HG02973 (cell line): ENCODE measurements around the gene PLCE1.

Source experiments
- ATAC-seq: cut with Tn5 transposase; IDR thresholded peaks from one replicate; pipeline ENCODE4 v1.9.1; 2021; ENCODE audit warnings: moderate library complexity; ENCODE audit not compliant: unreplicated experiment

Gene PLCE1

DNA sequence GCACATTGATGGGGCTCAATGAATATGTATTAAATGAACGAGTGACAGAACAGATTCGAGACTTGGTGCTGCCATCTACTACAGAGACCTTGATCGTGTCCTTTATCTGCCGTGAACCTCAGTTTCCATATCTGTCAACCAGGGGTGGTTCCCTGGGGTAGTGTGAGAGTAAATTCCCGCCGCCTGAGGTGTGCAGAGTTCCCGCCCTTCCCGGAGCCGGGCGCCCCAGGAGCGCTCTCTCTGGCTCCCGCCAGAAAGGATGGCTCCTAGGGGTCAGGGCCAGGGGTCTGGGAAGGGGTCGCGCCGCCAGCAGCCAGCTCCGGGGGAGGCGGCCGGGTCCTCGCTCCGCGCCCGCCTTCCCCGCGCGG lies 333 bp upstream of the PLCE1 start:
- peak; percentile 16 for ATAC-seq

DNA sequence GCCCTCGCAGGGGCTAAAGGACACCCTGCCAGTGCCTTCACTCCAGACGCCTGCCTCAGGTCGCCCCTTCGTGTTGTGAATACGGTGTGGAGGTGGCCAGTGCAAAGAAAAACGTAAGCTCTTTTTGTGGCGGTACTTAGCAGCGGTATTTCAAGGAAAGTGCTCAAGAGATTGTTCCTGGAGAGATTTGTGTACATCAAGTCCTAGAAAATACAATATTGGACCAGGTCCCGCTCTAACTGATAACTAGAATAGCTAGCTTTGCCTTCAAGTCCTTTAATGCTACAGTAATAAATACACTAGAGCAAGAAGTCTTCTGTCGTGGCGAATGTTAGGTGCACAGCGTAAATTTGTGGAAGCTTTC lies 689 bp downstream of the PLCE1 start:
- no peak for ATAC-seq

DNA sequence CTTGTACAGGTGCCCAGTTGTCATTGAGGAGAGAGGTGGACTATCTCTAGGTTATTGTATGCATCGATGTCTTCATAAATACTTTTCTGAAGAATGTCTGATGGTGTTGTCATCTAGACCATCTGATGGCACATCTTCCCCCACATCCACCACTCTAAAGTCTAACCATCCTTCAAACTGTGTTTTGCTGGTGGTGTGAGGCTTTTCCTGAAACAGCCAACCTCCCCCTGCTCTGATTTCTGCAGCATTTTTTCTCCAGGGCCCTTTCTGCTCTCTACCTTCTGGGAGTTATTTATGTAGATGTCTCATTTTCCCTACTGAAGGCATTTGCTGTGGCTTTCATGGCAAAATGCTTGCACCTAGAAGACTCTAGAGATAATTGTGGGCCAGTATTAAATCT lies 1.5 kb downstream of the PLCE1 start:
- no peak for ATAC-seq

DNA sequence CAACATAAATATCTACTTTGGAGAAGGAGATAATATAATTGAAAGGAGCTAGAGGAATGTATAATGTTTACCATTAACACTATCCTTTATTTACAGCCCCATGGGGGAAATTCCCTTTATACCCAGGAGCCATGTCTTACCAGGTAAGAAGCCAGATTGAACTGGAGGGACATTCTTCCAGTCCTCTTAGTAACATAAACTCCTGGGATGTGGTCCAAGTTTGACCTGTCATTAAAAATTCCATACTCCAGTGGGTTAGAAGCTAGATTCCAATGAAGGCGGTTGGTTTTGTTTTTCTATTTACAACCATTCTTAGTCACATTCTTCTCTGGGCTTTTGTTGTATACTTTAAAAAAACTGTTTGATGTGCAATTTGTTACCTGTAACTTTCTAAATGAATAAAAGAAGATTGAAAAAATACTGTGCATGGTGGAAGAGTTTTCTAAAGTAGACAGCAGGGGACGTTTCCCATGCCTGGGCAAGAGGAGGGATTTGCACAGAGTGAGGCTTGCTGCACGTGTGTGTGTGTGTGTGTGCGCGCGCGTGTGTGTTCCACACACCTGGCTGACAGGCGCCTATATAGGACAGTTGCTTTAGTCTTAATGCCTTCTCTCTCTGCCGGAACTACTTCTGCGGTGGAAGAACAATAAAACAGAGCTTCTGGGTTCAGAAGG lies 2.0 kb downstream of the PLCE1 start:
- no peak for ATAC-seq

DNA sequence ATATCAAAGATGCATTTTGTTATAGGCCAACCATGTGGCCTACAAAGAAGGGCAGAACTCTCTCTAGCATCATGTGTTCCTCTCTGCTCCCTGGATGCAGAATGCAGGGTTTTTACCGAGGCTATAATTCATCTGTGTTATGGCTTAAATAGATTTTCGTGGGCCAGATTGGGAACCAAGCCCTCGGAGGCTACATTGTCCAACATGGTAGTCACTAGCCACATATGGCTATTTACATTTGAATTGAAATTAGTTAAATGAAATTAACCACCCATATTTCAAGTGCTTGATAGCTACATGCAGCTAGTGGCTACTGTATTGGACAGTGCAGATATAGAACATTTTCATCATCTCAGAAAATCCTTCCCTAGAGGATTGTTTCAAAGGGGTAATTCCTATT lies 2.8 kb downstream of the PLCE1 start:
- no peak for ATAC-seq

DNA sequence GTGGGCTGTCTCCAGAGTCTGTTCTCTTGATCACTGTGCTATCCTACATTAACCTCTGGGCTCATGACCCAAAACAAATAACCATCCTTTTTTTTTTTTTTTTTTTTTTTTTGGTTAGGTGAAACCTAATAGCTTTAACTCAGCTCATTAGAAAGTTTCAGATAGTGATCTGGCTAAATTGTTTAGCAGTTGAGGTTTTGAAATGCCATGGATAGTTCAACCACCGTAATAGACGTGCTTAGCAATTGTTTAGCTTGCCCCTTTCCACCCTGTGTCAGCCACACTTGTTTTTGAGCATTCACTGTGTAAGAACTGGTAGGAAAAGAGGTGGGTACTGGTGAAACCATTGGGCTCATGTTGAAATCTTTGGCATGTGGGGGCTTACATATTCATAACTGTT lies 3.8 kb downstream of the PLCE1 start:
- ATAC-seq = no peak

DNA sequence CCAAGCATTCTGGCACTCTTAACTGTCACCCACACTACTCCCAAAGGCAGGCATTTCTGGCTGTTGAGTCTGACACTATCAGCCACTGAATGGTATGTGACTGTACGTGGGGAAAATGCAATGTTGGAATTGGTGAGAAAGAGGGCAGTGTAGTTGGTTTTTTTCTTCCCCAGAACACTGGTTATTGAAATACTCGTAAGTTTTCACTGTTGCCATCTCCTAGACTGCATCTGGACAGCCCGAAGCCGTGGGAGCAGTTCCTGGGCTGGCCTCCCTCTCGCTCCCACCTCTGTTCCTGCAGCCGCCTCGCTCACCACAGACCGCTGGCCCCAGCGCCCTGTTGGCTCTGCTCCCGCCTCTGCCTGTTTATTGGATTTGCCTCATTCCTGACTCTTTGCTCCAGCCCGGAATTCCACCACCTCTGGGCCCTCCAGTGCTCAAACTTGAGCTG lies 5.7 kb downstream of the PLCE1 start:
- ATAC-seq = no peak

DNA sequence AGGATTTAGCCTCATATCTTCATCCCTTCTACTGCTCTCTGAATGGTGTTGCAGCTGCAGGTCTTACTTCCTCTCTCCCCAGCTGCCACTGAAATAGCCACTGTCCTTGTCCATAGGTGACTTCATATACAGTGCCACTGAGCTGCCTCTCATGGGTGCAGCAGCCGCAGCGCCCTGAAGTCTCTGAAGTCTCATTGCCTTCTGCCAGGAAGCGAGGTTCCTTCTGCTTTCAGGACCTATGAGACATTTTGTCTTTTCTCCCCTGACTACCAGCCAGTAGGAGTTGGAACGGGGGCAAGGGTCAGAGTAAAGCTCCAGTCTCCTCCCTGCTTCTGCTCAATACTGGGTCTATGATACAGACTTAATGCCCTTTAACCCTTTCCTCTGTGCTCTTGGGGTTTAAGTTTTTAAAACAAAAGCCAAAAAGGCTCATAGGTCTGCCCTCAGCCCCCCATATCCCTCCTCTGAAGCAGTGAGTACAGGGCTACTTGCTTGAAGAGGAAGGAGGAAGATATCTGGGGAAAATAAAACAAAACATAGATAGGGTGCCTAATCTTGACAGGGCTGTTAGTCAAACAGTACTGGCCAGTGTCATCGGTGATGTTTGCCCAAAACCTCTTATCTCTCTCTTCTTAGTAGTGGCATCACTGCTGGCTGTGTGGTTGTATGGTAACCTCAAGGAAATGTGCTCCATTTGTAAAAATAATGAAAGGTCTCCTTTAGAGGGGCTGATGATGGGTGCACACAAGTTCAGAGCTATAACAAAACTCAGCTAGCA lies 7.1 kb downstream of the PLCE1 start:
- ATAC-seq = no peak

DNA sequence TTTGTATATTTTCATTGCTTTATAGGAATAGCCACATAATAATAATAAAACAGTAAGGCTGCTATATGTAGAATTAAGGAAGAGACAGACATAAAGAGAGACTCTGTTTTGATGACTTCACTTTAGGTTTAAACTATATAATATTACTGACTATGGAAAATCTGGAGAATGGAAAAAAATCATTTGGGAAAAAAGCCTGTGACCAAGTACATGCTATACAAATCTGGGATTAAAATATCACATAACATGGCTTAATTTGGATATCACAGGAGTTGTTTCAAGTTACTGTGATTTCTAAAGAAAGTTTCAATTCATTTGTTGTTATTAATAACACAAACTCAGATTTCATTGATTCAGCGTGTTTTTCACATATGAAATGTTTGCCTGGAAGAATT lies 7.7 kb downstream of the PLCE1 start:
- no peak for ATAC-seq

DNA sequence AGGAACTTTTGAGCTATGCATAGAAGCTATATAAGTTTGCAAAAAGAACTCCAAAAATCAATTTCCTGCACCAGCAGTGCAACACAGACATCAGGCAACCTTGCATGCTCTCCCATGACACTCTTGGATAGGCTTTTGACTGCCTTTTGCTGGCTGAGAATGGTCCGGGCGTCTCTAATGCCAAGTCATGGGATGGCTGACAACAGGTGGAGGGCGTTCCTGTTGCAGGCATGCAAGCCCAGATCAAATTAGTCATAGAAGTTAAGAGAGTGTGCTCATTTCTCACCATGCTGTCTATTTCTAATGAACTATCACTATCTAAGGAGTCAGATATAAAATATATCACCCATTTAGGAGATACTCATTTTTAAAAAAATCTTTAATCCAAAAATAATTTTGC lies 8.4 kb downstream of the PLCE1 start:
- ATAC-seq = no peak

DNA sequence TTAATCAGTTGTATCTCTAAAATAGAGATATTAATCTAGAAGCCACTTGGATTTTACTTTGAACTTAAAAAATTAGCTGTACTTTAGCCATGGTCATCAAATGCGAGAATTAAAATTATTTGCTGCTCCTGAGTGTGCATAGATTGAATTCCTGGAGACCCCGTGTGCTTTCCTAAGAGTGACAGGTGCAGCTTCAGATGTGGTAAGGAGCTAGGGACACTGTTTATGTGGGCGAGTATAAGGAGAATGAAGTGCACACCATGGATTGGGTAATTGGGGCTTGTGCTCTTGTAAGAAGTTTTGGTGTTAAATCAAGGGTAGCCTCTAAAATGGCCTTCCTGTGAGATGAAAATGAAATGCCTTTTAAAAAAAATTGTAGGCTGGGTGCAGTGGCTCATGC lies 9.8 kb downstream of the PLCE1 start:
- ATAC-seq = no peak

DNA sequence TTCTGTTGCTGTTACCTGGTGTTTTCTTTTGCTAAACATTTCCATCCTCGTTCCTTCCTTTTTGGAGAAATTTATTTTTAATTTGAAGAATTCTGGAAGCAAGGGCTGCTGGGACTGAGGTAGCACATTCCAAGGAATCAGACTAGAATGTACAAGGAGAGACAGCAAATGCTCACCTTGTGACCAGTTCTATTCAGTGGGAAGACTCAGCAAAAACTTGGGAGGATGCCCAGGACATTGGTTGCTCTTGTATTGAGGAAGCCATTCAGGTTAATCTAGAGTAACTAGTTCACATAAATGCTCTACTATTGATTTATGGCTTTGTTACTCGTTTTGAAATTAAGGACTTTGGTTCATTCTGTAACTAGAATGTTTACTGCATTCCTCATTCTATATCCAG lies 11.3 kb downstream of the PLCE1 start:
- no peak for ATAC-seq

DNA sequence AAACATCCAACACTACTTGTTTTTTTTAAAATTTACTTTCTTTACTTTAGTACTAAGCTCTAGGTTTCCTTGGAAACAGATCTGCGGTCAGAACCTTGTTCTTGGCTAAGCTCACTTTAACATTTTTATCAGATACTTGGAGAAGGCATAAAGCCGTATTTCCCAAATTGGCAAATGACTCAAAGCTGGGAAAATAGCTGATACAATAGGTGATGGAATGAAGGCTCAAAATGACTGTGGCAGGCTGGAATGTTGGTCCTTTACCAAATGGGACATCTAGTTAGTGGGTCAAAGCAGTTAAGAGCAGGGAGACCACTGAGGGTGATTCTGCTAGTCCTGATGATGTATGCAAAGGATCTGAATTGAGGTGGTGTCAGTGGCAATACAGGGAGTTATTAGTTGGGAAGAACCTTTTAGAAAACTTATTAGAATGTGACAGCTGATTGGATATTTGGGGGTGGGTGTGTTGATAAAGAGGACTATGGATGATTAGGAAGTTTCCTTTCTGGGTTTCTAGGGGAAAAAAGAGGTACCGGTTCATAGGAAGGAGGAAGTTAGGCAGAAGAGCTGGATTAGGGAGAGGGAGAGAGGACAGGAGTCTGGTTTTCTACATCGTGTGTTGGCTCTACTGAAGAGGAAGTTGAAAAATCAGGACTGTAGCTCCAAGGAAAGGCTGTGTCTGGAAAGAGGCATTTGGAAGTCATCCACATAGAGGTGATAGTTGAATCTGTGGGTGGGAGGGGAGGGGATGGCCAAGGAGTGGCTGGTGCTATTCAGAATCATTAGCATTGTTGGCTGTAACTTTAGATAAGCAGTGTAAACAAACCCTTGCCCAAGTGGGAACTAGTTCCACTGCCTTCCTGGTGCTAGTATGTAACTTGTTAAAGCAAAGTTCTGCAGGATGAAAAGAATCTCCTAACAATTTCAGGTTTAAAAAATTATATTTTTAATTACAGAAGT lies 13.1 kb downstream of the PLCE1 start:
- ATAC-seq = no peak

DNA sequence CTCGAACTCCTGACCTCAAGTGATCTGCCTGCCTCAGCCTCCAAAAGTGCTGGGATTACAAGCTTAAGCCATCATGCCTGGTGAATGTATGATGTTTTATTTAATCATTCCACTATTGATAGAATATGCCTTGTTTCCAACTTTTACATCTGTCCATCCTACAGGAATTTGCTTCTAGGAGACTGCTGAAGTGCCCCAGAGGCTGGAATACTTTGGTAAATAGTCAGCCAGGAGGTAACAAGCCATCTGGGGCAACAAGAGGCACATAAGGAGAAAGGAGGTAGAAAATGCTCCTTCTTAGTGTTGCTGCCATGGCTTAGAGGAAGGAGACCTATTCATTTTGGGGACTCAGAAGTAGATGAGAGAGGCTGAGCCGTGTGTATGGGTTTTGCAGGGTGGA lies 14.8 kb downstream of the PLCE1 start:
- no peak for ATAC-seq

DNA sequence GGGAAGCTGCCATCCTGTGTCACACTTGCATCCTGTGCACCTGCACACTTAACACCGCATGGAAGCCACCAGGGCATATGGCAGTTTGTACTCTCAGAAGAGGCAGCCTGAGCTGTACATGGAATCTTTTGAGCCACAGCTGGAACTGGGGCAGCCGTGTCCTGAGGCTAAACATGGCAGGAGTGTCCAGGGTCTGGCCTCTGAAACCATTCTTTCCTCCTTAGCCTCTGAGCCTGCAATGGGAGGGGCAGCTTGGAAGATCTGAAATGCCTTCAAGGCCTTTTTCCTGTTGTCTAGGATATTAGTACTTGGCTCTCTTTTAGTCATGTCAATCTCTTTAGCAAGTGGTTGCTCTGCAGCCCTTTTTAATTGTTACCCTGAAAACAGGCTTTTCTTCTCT lies 16.4 kb downstream of the PLCE1 start:
- ATAC-seq = no peak

DNA sequence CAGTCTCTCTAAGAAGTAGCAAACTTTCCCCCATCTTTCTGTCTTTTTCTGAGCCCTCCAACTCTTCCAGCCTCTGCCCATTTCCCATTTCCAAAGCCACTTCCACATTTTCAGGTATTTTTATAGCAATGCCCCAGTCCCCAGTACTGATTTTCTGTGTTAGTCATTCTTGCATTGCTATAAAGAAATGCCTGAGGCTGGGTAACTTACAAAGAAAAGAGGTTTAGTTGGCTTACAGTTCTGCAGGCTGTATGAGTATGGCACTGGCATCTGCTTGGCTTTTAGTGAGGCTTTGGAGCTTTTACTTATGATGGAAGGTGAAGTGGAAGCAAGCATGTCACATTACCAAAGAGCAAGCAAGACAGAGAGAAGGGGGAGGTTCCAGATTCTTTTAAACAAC lies 17.2 kb downstream of the PLCE1 start:
- ATAC-seq = no peak

DNA sequence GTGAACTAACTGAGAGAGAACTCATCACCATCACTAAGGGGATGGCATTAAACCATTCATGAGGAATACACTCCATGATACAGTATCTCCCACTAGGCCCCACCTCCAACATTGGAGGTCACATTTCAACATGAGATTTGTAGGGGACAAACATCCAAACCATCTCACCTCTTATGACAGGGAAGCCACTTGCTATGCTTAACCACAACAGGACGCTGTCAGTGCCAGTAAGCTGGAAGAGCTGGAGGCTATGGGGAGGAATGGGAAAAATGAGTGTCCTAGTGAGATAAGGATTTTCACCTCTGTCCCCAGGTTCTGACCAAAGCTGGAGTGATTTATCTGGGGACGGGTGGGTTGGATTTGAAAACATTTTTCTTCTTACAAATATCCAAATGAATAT lies 17.6 kb downstream of the PLCE1 start:
- ATAC-seq = no peak

DNA sequence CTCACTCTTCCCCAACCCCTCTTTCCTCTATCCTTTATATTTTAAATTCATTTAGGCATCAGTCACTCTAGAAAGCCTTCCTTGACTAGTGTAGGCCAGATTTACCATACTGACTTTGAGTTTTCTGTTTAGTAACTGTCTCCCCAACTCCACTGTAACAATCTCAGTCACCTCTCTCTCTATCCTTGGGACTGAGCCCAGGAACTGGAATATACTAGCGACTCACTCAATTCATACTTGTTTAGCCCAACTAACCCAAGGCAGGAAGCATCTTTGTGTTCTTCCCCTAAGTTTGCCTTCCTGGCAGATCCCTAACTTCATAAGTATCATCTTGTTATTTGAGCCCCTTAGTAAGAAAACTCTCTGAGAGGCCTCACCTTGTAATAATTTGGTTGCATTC lies 19.1 kb downstream of the PLCE1 start:
- ATAC-seq = no peak

DNA sequence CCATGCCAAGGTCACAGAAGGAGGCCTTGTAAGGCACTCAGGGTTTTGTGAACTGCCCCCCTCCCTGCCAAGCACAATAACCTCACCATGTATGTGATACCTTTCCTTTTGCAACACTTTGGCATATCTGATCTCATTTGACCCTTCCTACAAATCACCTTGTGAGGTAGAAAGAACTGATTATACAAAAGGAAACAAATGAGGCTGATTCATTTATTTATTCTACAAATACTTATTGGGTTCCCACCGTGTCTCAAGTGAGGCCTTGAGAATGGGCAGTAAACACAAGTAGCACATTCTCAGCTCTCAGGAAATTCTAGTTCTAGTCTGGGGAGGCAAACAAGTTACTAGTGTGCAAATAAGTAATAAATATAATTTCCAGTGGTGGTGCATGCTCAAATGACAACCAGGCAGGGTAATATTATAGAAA lies 19.6 kb downstream of the PLCE1 start:
- ATAC-seq = no peak

DNA sequence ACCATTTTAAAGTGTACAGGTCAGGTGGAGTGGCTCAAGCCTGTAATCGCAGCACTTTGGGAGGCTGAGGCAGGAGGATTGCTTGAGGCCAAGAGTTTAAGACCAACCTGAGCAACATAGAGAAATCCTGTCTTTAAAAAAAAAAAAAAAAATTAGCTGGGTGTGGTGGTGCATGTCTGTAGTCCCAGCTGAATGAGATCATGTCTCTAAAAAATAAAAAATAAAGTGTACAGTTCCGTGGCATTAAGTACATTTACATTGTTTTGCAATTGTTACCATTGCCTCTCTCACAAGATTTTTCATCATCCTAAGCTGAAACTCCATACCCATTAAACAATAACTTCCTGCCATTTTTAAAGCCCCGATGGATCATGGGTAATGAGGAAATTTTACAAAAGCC lies 20.6 kb downstream of the PLCE1 start:
- no peak for ATAC-seq
